Osteoblast (primary cell): ENCODE results near the gene GAGE12E. TPM values are rescaled to one million over a fixed set of nuclear protein-coding genes. Genes with fewer than 3 reads are reported as not detected.
"Not testable (repeated sequence)": the region's sequence is repeated elsewhere in the genome, so short reads cannot be mapped to it uniquely, and the experiment has no call there.

Experiments used
- DNase-seq: peaks from one replicate; pipeline ENCODE4 v3.0.0; 2011; ENCODE audit warnings: low spot score, mixed read lengths; ENCODE audit not compliant: insufficient read length; ENCODE audit errors: missing footprints
- H2AFZ ChIP-seq: 2 replicates; pipeline ENCODE4 v1.6.0; 2011; ENCODE audit warnings: mild to moderate bottlenecking, low read length
- H3K27ac ChIP-seq: 2 replicates; pipeline ENCODE4 v1.5.1; 2011; ENCODE audit warnings: mild to moderate bottlenecking, low read depth, low read length, moderate library complexity
- H3K27me3 ChIP-seq: 2 replicates; pipeline ENCODE4 v1.6.0; 2012; ENCODE audit warnings: mild to moderate bottlenecking, control low read depth, inconsistent platforms, low read length, moderate library complexity; ENCODE audit not compliant: insufficient read depth
- H3K36me3 ChIP-seq: 2 replicates; pipeline ENCODE4 v1.5.1; 2011; ENCODE audit warnings: mild to moderate bottlenecking, low read length, control low read depth, moderate library complexity; ENCODE audit not compliant: insufficient read depth
- H3K4me1 ChIP-seq: 2 replicates; pipeline ENCODE4 v1.5.1; 2011; ENCODE audit warnings: mild to moderate bottlenecking, low read length, control low read depth, moderate library complexity; ENCODE audit not compliant: insufficient read depth
- H3K4me2 ChIP-seq: 2 replicates; pipeline ENCODE4 v1.6.0; 2011; ENCODE audit warnings: mild to moderate bottlenecking, low read length; ENCODE audit not compliant: insufficient read depth
- H3K4me3 ChIP-seq: fragments of 200-600 bp; sonication (generic); 3 replicates; pipeline ENCODE4 v1.5.1; 2012; ENCODE audit warnings: mild to moderate bottlenecking, low read length, inconsistent platforms; ENCODE audit not compliant: insufficient read depth
- H3K79me2 ChIP-seq: 2 replicates; pipeline ENCODE4 v1.6.0; 2012; ENCODE audit warnings: mild to moderate bottlenecking, low read length, control low read depth, inconsistent platforms; ENCODE audit not compliant: insufficient read depth
- H3K9me3 ChIP-seq: 2 replicates; pipeline ENCODE4 v1.5.1; 2011; ENCODE audit warnings: low read depth, low read length, control low read depth
- H4K20me1 ChIP-seq: 2 replicates; pipeline ENCODE4 v1.6.0; 2012; ENCODE audit warnings: mild to moderate bottlenecking, low read length, control low read depth; ENCODE audit not compliant: insufficient read depth
- total RNA-seq: library from RNA; depleted of rRNA; stranded (reverse); fragments of >200 nt; gene quantifications from 2 replicates; pipeline ENCODE4 v1.2.3, GENCODE V29; 2012

Gene GAGE12E
- total RNA-seq, result not detected in 2 replicates

- H3K4me3 ChIP-seq, H3K27me3 ChIP-seq, H3K36me3 ChIP-seq, H3K4me2 ChIP-seq, H3K79me2 ChIP-seq, H2AFZ ChIP-seq, H3K9me3 ChIP-seq, H3K27ac ChIP-seq, DNase-seq, H3K4me1 ChIP-seq, H4K20me1 ChIP-seq: not testable (repeated sequence)
Measured at GRCh38 chrX:49550989-49551388, at the start of gene GAGE12E. TSS of gene GAGE12E (plus strand) at chrX:49551289. CDS start at chrX:49552444, 1,155 bp downstream.

GRCh38 chrX:49531877-49532276, 19.2 kb upstream of the GAGE12E start, which contains the start of gene GAGE12C:
TSS of gene GAGE12C (plus strand) at chrX:49532177. CDS start at chrX:49533332, 1,155 bp downstream.
- DNase-seq, H3K4me1 ChIP-seq, H3K36me3 ChIP-seq, H2AFZ ChIP-seq, H3K4me2 ChIP-seq, H3K4me3 ChIP-seq, H3K9me3 ChIP-seq, H3K79me2 ChIP-seq, H4K20me1 ChIP-seq, H3K27ac ChIP-seq, H3K27me3 ChIP-seq: not testable (repeated sequence)

- not testable (repeated sequence) for H3K4me2 ChIP-seq, H3K27ac ChIP-seq, H3K9me3 ChIP-seq, H3K27me3 ChIP-seq, H3K79me2 ChIP-seq, H4K20me1 ChIP-seq, DNase-seq, H3K4me3 ChIP-seq, H2AFZ ChIP-seq, H3K4me1 ChIP-seq, H3K36me3 ChIP-seq
Measured at GRCh38 chrX:49541433-49541832, 9.7 kb upstream of the GAGE12E start, which contains the start of gene GAGE12D. TSS of gene GAGE12D (plus strand) at chrX:49541733. CDS start at chrX:49542888, 1,155 bp downstream.

- H3K4me3 ChIP-seq, H3K4me1 ChIP-seq, H3K27me3 ChIP-seq, H3K9me3 ChIP-seq, DNase-seq, H3K79me2 ChIP-seq, H3K36me3 ChIP-seq, H4K20me1 ChIP-seq, H2AFZ ChIP-seq, H3K27ac ChIP-seq, H3K4me2 ChIP-seq: not testable (repeated sequence)
Measured at GRCh38 chrX:49560542-49560941, 9.5 kb downstream of the GAGE12E start, which contains the start of gene GAGE12F. TSS of gene GAGE12F (plus strand) at chrX:49560842. CDS start at chrX:49561997, 1,155 bp downstream.

GRCh38 chrX:49568728-49569127, 17.6 kb downstream of the GAGE12E start:
- H3K4me1 ChIP-seq, H4K20me1 ChIP-seq, H3K27me3 ChIP-seq, H3K36me3 ChIP-seq, DNase-seq, H3K9me3 ChIP-seq, H3K4me3 ChIP-seq, H3K4me2 ChIP-seq, H2AFZ ChIP-seq, H3K79me2 ChIP-seq, H3K27ac ChIP-seq: not testable (repeated sequence)

GRCh38 chrX:49569152-49569551, 18.1 kb downstream of the GAGE12E start:
- H3K79me2 ChIP-seq, H3K4me1 ChIP-seq, H3K27ac ChIP-seq, H4K20me1 ChIP-seq, H3K36me3 ChIP-seq, H3K4me3 ChIP-seq, H3K27me3 ChIP-seq, H3K4me2 ChIP-seq, H2AFZ ChIP-seq, DNase-seq, H3K9me3 ChIP-seq: not testable (repeated sequence)

GRCh38 chrX:49570100-49570499, 19.0 kb downstream of the GAGE12E start, which contains the start of gene GAGE12G:
TSS of gene GAGE12G (plus strand) at chrX:49570400. CDS start at chrX:49571555, 1,155 bp downstream.
- H3K79me2 ChIP-seq, H3K27ac ChIP-seq, DNase-seq, H2AFZ ChIP-seq, H3K4me2 ChIP-seq, H3K27me3 ChIP-seq, H3K4me1 ChIP-seq, H3K36me3 ChIP-seq, H3K9me3 ChIP-seq, H4K20me1 ChIP-seq, H3K4me3 ChIP-seq: not testable (repeated sequence)

GRCh38 chrX:49579649-49580048, 28.6 kb downstream of the GAGE12E start, which contains the start of gene GAGE12H:
TSS of gene GAGE12H (plus strand) at chrX:49579949. CDS start at chrX:49581104, 1,155 bp downstream.
- H3K4me1 ChIP-seq, H3K36me3 ChIP-seq, H3K4me3 ChIP-seq, H3K4me2 ChIP-seq, DNase-seq, H3K9me3 ChIP-seq, H3K79me2 ChIP-seq, H3K27me3 ChIP-seq, H4K20me1 ChIP-seq, H2AFZ ChIP-seq, H3K27ac ChIP-seq: not testable (repeated sequence)

- H2AFZ ChIP-seq, H3K4me2 ChIP-seq, DNase-seq, H3K27me3 ChIP-seq, H3K4me3 ChIP-seq, H3K36me3 ChIP-seq, H3K9me3 ChIP-seq, H4K20me1 ChIP-seq, H3K79me2 ChIP-seq, H3K27ac ChIP-seq, H3K4me1 ChIP-seq: not testable (repeated sequence)
Measured at GRCh38 chrX:49589196-49589595, 38.1 kb downstream of the GAGE12E start, which contains the start of gene GAGE2A. TSS of gene GAGE2A (plus strand) at chrX:49589496. CDS start at chrX:49590651, 1,155 bp downstream.
